Dermis blood vessel endothelial cell (primary cell): ENCODE measurements around the gene IRF4. TPM values are rescaled to one million over a fixed set of nuclear protein-coding genes. Genes with fewer than 3 reads are reported as not detected.

Experiments
- DNase-seq: peaks from one replicate; pipeline ENCODE4 v3.0.0; 2010
- total RNA-seq: library from RNA; depleted of rRNA; stranded (reverse); fragments of >200 nt; gene quantifications from 2 replicates; pipeline ENCODE4 v1.2.3, GENCODE V29; 2014

The IRF4 gene
- total RNA-seq: 0.05 TPM in 1 of 2 replicates, not detected in the other

DNA sequence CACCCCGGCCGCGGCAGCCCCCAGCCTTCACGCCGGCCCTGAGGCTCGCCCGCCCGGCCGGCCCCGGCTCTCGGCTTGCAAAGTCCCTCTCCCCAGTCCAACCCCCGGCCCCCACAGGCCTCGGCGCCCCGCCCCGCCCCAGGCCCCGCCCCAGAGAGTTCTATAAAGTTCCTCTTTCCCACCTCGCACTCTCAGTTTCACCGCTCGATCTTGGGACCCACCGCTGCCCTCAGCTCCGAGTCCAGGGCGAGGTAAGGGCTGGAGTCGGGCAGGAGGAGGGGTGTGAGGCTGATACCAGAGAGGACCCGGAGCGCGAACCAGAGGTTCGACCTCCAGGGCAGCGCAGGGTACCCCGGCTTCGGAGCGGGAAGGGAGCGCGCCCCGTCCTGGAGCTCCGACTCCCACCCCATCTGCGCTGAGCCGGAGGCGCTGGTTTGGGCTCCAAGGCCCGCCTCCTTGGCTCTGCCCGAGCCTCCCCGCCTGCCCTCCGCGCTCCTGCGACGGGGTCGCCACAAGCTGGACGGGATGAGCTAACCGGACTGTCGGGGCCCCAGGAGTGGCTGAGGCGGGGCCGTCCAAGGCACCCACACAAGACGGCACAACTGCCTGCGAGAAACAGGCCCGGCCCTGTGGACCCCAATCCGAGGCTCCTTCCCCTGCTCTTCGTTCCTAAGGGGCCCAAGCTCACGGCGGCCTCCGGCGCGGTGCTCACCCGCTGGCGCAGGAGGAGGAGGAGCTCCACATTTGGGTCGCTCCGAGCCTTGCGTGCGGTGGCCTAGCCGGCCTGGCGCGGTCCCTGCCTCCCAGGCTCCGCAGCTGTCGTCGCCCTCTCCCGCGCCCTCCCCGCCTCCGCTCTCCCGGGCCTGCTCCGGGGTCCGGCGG lies at the start of gene IRF4:
Gene IRF4, plus strand, starts transcription at position 194 of the 882 bp plus-strand sequence. CDS start 1,401 bp downstream, outside the sequence.
- DNase-seq: no peak

DNA sequence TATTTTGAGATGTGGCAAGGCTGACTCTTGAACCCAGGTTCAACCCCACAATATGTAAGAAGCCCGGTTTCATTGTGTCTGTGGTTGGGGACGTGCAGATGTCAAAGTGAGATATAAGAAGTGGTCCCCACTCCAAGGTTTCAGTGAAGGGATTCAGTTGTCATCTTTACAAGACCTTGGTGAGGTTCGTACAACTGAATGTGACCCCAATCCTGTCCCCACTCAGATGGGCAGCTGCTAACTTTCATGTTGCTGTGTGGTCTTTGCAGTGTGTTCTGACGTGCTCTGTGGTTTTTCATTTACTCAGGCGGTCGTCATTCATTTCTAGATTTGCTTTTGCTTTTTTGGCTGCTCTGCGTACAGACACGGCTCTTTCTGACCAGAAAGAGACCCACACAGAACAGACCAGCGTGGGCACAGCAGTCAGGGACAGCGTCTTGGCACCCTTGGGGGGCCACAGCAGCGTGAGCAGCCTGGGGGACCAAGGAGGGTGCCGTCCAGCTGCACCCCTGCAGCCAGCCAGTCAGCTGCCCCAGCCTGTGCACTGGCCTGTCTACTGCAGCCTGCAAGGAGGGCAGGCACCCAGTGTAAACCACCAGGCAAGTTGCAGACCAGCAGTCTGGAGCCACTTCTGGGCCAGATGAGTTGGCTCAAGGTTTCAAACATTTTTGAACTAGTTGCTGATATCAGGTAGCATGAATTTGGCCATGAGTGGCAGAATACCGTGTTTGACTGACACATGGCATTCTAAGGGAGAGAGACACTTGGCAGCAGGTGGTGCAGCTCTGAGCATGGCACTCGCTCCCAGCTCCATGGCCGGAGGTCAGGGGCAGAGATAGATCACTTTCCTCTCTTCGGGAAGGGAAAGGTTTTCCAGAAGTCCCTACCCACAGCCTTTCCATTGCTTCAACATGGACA lies 49.4 kb upstream of the IRF4 start:
- DNase-seq: no peak

DNA sequence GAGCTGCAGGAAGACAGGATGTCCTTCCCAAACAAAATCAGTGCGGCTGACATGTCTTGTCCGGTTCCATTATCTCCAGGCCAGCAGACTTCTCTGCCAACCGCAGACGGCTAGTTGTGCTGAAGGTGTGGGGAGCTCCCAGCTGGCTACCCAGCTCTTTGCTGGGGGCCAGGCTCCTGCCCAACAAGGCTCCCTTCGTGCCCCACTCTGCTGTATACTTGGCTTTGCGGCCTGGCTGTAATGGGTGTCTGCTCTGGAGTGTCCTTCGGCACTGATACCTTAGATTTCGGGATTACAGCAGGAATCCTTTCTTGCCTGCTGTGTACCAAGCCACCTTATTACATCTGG lies 48.7 kb upstream of the IRF4 start:
- no peak for DNase-seq

DNA sequence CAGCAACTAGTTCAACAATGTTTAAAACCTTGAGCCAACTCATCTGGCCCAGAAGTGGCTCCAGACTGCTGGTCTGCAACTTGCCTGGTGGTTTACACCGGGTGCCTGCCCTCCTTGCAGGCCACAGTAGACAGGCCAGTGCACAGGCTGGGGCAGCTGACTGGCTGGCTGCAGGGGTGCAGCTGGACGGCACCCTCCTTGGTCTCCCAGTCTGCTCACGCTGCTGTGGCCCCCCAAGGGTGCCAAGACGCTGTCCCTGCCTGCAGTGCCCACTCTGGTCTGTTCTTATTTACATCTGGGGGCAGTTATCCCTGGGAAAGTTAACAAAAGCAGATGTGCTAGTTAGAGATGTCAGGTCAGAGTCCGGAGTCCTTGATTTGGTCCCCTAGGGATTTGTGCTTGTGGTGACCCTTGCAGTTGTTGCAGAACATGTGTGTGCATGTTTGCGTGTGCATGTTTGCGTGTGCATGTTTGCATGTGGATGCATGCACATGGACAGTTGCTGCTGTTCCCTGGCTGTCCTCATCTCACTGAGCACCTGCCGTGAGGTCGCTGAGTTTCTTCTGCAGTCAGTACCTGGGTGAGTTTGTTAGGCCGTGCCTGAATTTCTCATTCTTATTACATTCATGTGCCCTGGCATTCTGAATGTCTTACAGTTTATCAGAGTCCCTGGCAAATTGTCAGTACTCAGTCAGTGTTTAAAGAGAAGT lies 48.2 kb upstream of the IRF4 start:
- no peak for DNase-seq

DNA sequence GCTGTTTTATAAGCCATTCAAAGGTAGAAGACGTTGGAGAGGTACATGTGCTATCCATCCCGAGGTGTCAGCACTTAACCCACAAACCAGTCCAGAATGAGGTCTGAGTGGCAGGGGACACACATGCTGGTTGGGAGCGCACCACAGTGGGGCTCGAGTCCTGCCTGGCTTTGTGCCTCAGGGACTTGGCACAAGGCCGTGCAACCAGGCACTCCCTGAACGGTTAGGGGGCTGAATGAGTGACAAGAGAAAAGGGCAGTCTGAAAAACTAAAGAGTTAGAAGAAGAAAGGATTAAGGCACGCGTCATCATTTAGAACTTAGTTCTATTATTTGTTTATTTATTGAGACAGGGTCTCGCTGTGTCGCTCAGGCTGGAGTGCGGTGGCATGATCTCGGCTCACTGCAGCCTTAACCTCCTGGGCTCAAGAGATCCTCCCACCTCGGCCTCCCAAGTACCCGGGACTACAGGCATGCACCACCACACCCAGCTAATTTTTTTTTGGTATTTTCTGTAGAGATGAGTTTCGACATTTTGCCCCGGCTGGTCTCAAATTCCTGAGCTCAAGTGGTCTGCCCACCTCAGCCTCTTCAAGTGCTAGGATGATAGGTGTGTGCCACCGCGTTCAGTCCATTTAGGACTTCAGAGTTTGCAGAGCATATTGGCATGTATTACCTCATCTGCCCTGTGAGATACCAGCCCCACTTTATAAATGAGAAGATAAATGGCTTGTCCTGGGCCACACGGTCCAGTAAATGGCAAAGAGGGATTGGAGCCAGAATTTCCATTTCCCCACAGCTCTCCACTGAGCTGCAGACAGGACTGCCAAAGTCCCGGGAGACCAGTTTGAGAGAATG lies 47.4 kb upstream of the IRF4 start:
- no peak for DNase-seq

DNA sequence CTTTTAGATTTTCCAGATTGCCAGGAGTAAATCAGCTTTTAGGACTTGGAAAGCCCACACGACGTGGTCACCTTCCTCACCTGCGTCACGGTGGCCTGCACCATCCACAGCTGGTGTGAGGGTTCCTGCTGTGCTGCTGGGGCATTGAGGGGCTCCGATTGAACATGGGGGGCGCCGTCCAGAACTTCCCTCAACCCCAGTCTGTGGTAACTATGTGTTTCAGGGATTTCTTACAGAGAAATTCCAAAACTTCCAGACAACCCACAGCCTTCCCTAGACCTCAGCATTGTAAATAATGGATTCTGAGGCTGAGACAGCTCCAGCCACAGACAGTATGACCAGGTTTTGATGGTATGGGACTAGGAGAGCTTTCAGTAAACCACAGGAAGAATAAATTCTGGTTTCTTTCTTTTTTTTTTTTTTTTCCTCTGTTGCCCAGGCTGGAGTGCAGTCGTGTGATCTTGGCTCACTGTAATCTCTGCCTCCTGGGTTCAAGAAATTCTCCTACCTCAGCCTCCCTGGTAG lies 46.7 kb upstream of the IRF4 start:
- no peak for DNase-seq

DNA sequence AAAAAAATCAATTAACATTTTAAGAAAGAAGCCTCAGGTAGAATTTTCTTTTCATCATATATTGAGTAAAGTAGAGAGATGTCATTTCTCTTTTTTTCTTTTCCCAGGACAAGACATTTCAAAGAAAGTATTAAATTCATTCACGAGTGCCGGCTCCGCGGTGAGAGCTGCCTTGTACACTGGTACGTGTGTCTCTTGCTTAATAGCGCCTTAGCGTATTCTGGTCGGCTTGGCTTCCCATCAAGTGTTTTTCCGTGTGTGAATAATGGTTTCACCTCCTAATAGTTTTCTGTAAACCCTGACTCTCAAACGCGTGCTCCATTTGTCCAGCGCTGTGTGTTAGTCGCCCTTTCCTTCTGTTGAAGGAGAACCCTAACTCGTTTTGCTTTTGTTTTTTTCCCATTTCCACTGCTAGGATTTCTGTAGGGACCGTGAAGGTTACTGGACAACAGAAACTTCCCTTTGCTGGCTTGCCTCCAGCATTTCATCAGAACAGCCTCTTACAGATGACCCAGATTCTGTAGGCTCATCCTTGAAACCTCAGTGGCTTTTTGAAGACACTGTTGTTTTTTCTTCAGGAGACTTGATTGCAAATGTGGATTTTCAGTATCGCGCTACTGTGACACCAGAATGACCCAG lies 45.7 kb upstream of the IRF4 start:
- DNase-seq: no peak

DNA sequence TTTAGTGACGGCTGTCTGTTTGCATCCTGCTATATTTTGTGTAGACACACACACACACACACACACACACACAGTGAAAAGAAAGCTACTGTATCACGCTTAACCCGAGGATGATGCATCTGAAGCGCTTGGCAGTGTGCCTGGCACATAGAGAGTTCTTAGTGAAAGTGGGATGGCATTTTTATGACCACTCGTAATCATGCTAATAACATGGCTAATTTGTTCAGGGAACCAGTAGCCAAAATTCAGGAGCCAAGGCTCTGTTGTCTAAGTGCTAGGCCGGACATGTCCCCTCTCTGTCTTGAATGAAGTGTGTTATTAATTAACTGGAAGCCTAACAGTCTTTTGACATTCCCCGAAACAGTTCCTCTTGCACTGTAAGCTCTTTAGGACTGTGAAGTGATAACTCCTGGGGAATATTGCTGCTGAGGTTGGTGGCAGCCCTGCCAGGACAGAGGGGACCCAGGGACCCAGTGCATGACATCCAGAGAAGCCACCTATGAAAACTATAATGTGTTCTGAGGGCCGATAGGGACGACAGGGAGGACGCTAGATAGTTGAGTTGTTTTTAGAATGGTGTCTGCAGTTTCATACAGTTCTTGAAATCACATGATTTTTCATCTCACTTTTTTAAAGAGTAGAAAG lies 45.0 kb upstream of the IRF4 start:
- DNase-seq: no peak

DNA sequence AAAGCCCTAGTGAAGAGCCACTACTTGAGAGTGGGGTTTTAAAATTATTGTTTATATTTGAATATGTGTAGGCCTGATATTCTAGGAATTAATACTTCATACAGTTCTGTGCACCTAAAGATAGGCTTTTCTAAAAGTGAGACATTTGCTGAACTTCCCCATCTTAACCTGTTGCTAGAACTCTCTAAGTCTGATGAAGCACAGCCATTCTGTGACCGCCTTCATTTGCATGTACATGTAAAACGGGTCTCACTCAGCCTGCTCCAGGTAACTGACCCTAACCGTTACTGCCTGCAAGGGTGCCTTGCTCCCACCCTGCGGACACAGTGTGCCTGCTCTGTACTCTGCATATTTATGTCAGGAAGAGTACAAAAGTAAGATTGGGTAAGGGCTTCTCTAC lies 44.3 kb upstream of the IRF4 start:
- DNase-seq: no peak

DNA sequence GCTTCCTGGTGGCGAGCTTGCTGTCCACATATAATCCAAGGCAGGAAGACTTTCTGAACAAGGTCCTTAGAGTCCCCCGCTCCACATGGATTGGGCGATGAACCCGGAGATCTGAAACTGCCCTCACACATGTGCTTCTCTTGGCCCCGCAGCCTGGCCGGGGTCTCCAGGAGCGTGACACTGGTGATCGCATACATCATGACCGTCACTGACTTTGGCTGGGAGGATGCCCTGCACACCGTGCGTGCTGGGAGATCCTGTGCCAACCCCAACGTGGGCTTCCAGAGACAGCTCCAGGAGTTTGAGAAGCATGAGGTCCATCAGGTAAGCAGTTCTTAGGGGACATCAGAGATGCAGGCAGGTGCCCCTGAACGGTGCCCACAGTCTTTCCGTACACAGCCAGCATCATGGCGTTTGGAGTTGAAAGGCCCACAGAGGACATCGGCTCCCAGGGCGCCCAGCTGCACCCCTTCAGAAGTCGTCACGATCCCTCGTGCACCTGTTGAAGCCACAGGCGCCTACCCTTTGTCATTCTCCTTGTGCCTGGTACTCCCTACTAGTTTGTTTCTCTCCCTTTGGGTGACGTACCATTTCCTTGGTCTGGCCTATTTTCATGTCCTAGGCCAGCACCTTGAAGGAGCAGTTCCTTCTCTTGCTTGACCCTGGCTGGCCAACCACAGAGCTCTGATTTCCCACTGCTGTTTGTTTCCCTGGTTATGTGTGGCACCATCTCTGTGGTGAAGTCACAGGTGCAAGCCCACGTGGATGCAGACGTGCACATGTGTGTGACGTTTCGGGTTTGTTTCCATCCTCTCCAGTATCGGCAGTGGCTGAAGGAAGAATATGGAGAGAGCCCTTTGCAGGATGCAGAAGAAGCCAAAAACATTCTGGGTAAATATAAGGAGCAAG lies 43.3 kb upstream of the IRF4 start:
- no peak for DNase-seq

DNA sequence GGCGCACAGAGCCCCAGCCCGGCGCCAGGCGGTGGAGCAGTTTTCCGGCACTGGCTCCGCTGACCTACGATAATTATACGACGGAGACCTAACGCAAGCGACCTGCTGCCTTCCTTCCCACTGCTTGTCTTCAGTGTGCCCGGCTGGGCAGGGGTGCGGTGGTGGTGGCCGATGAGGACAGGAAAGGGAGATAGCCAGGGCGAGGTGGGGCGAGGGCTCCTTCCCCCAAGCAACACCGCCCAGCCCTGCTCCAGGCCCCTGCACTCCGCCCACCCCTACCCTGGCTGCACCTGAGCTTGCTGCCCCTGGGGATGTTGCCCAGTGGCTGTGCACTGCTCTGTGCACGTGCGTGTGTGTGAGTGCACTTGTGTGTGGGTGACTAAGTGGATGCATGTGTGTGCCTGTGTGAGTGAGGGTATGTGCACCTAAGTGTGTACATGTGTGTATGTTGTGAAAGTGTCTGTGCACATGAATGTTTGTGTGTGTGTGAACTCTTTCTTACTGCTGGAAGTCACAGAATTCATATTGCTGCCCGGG lies 42.6 kb upstream of the IRF4 start:
- no peak for DNase-seq

DNA sequence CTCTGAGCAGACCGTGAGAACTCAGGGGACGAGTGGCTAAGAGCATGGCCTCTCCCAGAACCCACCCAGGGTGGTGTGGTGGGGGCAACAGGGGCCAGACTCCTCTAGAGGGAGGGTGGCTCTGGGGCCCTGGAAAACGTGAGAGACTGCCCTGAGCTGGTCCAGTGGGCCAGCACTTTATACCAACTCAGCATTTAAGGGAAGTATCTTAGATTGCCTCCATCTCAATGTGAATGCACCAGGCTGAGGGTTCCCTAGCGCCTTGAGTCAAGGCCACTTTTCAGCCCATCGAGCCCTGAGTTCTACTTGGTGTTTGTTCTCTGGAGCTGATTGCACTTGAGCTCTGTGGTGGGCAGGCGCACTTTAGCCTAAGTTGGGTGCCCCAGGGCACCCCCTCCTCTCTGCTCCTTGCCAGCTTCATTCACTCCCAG lies 42.0 kb upstream of the IRF4 start:
- DNase-seq: no peak

DNA sequence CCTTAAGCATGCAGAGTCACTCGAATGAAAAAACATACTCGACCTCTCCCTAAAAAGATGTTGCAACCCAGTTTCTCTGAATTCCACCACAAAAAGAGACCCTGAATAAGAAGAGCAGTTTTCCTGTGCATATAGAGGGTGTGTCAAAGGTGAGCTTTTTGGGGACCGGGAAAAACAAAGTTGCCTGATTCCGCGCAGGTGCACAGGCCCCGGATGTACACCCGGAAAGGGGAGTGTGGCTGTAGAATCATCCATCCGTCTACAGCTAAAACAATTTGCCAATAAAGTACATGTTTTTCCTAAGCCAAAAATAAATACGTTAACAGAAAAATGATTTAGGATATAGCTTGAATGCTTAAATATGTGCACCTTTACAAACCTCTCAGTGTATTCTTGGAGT lies 41.2 kb upstream of the IRF4 start:
- no peak for DNase-seq

DNA sequence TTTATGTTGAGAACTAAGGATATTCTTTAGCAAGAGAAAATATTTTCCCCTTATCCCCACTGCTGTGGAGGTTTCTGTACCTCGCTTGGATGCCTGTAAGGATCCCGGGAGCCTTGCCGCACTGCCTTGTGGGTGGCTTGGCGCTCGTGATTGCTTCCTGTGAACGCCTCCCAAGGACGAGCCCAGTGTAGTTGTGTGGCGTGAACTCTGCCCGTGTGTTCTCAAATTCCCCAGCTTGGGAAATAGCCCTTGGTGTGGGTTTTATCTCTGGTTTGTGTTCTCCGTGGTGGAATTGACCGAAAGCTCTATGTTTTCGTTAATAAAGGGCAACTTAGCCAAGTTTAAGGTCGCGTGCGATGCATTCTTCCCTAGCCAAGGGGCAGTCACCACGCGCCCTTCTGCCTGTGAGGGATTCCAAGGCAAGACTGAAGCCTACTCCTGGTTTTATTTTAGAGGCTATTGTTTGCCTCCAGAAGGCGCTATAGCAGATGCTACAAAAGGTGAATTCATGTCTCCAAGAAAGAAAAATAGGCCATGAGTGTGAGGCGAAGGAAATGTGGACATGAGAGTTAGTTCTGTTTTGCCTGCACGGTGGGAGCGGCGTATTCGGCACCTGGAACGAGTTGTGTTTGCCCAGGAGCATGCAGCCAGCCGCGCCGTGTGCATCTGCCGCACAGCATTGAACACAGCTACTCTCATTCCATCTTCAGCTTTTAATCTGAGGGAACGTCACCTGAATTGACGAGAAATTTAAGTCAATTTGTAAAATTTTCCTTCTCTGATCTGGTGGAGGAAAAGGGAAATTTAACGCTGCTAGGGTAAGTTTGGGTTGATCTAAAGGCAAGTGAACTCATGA lies 40.3 kb upstream of the IRF4 start:
- DNase-seq: no peak

DNA sequence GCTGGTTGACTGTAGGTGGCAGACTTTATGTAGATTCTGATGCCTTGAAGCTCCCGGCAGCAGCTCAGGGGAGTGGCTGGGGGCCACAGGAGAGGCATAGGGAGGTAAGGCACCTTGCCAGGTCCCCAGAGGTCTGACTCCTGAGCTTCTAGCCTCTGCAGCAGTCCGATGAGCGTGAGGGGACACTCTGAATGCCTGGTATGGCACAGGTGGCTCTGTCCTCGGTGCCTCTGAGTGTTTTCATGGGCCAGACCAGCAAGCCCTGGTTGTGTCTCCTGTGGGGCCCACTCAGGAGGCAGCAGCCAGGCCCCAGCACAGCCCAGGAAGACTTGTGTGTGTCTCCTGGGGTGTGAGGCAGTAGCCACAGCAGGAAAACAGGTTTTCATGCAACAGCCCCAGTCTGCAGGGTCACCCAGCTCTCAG lies 39.7 kb upstream of the IRF4 start:
- no peak for DNase-seq

DNA sequence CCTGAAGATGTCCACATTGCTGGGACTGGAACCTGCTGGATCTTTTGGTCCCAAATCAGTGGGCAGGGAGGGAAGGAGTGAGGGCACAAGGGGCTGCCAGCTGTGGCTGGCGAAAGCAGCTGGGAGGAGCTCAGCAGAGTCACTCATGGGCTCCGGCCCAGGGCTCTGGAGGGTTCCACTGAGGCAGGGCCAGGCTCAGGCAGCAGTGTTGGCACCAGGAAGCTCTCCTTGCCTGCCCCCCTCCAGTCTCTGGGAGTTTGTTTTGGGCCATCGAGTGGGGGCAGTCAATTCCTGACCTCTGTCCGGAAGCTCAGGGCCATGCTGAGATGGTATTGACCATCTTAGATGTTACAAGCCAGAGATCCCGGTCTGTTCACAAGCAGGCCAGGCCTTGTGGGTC lies 39.1 kb upstream of the IRF4 start:
- no peak for DNase-seq

DNA sequence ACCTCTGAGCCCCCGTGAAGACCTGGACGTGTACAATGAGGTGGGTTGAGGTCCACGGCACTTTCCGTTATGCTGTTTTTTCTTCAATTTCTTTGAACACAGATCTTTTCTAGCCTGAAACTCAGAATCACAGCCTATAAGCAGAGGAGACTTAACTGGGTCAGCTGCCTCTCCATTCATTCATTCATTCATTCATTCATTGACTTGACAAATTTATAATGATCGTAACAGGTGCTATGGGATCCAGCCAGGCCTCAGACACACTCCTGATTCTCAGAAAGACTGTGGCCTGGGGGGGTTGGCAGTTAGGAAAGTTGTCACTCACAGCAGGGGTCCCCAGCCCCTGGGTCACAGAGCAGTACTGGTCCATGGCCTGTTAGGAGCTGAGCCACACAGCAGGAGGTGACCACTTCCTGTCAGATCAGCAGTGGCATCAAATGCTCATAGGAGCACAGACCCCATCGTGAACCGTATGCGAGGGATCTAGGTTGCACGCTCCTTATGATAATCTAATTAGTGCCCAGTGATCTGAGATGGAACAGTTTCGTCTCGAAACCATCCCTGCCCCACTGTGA lies 38.6 kb upstream of the IRF4 start:
- no peak for DNase-seq
